ENCODE data around the gene MYO5A. TPM values are rescaled to one million over a fixed set of nuclear protein-coding genes. Genes with fewer than 3 reads are reported as not detected.
A peak's percentile ranks its signal among the peaks of the same experiment; 100 is the strongest.

Gene MYO5A
- polyA plus RNA-seq, 1 donor (not counting 4 experiments of a cell fraction or from before 2014, with no cell fraction given): 53.8 TPM

- DNase-seq (ENCODE audit: low read depth, low spot score) (no peak), FAIRE-seq (no peak)
- peaks cover 2 to 11% of the 10 kb centered on the region in 2 experiments for H3K36me3 ChIP-seq (ENCODE audit: control insufficient read depth in 2 of 2, extremely low read depth in 1 of 2, insufficient read depth in 2 of 2, low read length in 2 of 2)
- H3K9me3 ChIP-seq (ENCODE audit: control insufficient read depth, low read depth, low read length): no peaks in the 10 kb centered on the region
- no peaks in the 10 kb centered on the region for H3K27me3 ChIP-seq (ENCODE audit: control insufficient read depth, extremely low read depth, insufficient read depth, low read length)
- TF ChIP-seq EZH2 (IDR thresholded peaks at IDR 0.05; ENCODE audit: low read length) (no peak), CTCF (optimal IDR thresholded peaks at IDR 0.05 in 1 of 3, IDR thresholded peaks at IDR 0.05 in 1 of 3, conservative IDR thresholded peaks at IDR 0.05 in 1 of 3; ENCODE audit: extremely low read depth in 1 of 3, insufficient read depth in 2 of 3, low read length in 3 of 3) (no peak)
- no peak overlapping the region for H3K9ac ChIP-seq (ENCODE audit: control insufficient read depth, extremely low read depth, insufficient read depth, low read length)
- no peak overlapping the region for H3K4me3 ChIP-seq (ENCODE audit: control insufficient read depth in 2 of 3, extremely low read depth in 1 of 3, insufficient read depth in 2 of 3, low read depth in 1 of 3, low read length in 3 of 3)
- H3K79me2 ChIP-seq (ENCODE audit: control insufficient read depth, insufficient read depth, low read length): no peaks in the 10 kb centered on the region
- dilution Hi-C loops (cut with MboI; ENCODE audit: extremely low pct_ligation_motif_present, low sequenced_read_pairs): no loop called here
- H3K9me1 ChIP-seq (ENCODE audit: control insufficient read depth, extremely low read depth, insufficient read depth, low read length): no peaks in the 10 kb centered on the region
- peaks cover 29% of the 10 kb centered on the region for H3K4me1 ChIP-seq (ENCODE audit: control insufficient read depth, extremely low read depth, insufficient read depth, low read length)
- H3K4me2 ChIP-seq (ENCODE audit: control insufficient read depth, extremely low read depth, insufficient read depth, low read depth, low read length): no peak overlapping the region
- H4K20me1 ChIP-seq (ENCODE audit: control insufficient read depth, extremely low read depth, insufficient read depth, low read length): no peaks in the 10 kb centered on the region
- no peak overlapping the region for H3K27ac ChIP-seq (ENCODE audit: control insufficient read depth, insufficient read depth, low read length)
- no peak overlapping the region for H2AFZ ChIP-seq (ENCODE audit: control insufficient read depth, low read length)
Observed at GRCh38 chr15:52336529-52336928, 192.2 kb downstream of the MYO5A start.

DNA sequence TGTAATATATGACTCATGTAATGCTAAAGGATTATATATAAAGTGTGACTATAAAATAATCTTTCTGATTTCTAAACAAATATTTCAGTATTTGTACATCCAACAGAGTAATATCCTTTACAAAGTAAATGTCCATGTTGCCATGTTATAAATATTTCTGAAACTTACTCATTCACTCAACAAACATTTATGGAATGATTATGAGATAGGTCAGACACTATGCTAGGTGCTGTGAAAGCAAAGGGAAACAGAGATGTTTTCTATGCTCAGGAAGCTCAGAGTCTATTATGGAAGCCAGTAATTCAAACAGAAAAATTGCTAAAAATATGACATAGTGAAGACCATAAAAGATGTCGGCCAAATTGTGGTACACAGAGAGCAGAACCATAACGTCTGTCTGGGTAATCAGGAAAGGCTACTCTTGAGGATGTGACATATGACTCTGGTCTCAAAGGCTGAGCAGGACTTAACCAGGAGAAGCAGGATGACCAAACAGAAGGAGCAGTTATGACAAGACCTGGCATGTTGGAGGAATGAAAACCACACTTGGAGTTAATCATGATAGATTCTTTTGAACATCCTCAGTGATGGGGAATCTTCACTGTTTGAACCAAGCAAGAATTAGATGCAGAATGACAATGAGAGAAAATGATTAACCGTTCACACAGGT lies 194.1 kb downstream of the MYO5A start:
- no peak overlapping the region for H2AFZ ChIP-seq (ENCODE audit: control insufficient read depth, low read length)
- peaks cover 29% of the 10 kb centered on the region for H3K4me1 ChIP-seq (ENCODE audit: control insufficient read depth, extremely low read depth, insufficient read depth, low read length)
- H3K4me3 ChIP-seq (ENCODE audit: control insufficient read depth in 2 of 3, extremely low read depth in 1 of 3, insufficient read depth in 2 of 3, low read depth in 1 of 3, low read length in 3 of 3): no peak overlapping the region
- TF ChIP-seq EZH2 (IDR thresholded peaks at IDR 0.05; ENCODE audit: low read length) (no peak), CTCF (optimal IDR thresholded peaks at IDR 0.05 in 1 of 3, IDR thresholded peaks at IDR 0.05 in 1 of 3, conservative IDR thresholded peaks at IDR 0.05 in 1 of 3; ENCODE audit: extremely low read depth in 1 of 3, insufficient read depth in 2 of 3, low read length in 3 of 3) (no peak)
- H3K79me2 ChIP-seq (ENCODE audit: control insufficient read depth, insufficient read depth, low read length): no peaks in the 10 kb centered on the region
- FAIRE-seq: peak; percentile 71
- H3K4me2 ChIP-seq (ENCODE audit: control insufficient read depth, extremely low read depth, insufficient read depth, low read depth, low read length): peak overlapping the region; percentile 27
- peaks cover 0 to 10% of the 10 kb centered on the region in 2 experiments for H3K36me3 ChIP-seq (ENCODE audit: control insufficient read depth in 2 of 2, extremely low read depth in 1 of 2, insufficient read depth in 2 of 2, low read length in 2 of 2)
- H4K20me1 ChIP-seq (ENCODE audit: control insufficient read depth, extremely low read depth, insufficient read depth, low read length): no peaks in the 10 kb centered on the region
- H3K27ac ChIP-seq (ENCODE audit: control insufficient read depth, insufficient read depth, low read length): peak overlapping the region; percentile 45
- H3K9me3 ChIP-seq (ENCODE audit: control insufficient read depth, low read depth, low read length): no peaks in the 10 kb centered on the region
- H3K9me1 ChIP-seq (ENCODE audit: control insufficient read depth, extremely low read depth, insufficient read depth, low read length): no peaks in the 10 kb centered on the region
- dilution Hi-C loops (cut with MboI; ENCODE audit: extremely low pct_ligation_motif_present, low sequenced_read_pairs): no loop called here
- no peak overlapping the region for H3K9ac ChIP-seq (ENCODE audit: control insufficient read depth, extremely low read depth, insufficient read depth, low read length)
- peak; percentile 44 for DNase-seq (ENCODE audit: low read depth, low spot score)
- no peaks in the 10 kb centered on the region for H3K27me3 ChIP-seq (ENCODE audit: control insufficient read depth, extremely low read depth, insufficient read depth, low read length)
